ENCODE results near the gene GFPT1.
A peak's percentile ranks its signal among the peaks of the same experiment; 100 is the strongest.
"Not testable (repeated sequence)": the region's sequence is repeated elsewhere in the genome, so short reads cannot be mapped to it uniquely, and the experiment has no call there.

GFPT1 gene

GRCh38 chr2:69386789-69387734 is at the start of gene GFPT1:
Gene GFPT1 (minus strand): TSS chr2:69387227. CDS start chr2:69387071, 156 bp downstream.
- peak; percentile 89 to 92 for DNase-seq (ENCODE audit: low read depth in 2 of 2)

- no peak for DNase-seq (ENCODE audit: low read depth in 2 of 2)
These were observed 49.5 kb upstream of the GFPT1 start for GRCh38 chr2:69436596-69436937.

- DNase-seq (ENCODE audit: low read depth in 2 of 2) = no peak
These were observed 47.7 kb upstream of the GFPT1 start for GRCh38 chr2:69434753-69435152.

- DNase-seq (ENCODE audit: low read depth in 2 of 2) = no peak
These were observed 42.6 kb upstream of the GFPT1 start for GRCh38 chr2:69429491-69430183.

- no peak for DNase-seq (ENCODE audit: low read depth in 2 of 2)
These were observed 42.0 kb upstream of the GFPT1 start for GRCh38 chr2:69428981-69429380.

GRCh38 chr2:69424419-69424818 is 37.4 kb upstream of the GFPT1 start:
- DNase-seq (ENCODE audit: low read depth in 2 of 2) = no peak

- DNase-seq (ENCODE audit: low read depth in 2 of 2) = no peak
These were observed 35.2 kb upstream of the GFPT1 start for GRCh38 chr2:69422198-69422597.

- DNase-seq (ENCODE audit: low read depth in 2 of 2) = not testable (repeated sequence)
These were observed 32.1 kb upstream of the GFPT1 start for GRCh38 chr2:69419111-69419510.

GRCh38 chr2:69416147-69416546 is 29.1 kb upstream of the GFPT1 start:
- no peak for DNase-seq (ENCODE audit: low read depth in 2 of 2)

GRCh38 chr2:69411120-69411519 is 24.1 kb upstream of the GFPT1 start:
- no peak for DNase-seq (ENCODE audit: low read depth in 2 of 2)

- DNase-seq (ENCODE audit: low read depth in 2 of 2) = no peak
These were observed 18.3 kb upstream of the GFPT1 start for GRCh38 chr2:69405306-69405705.

GRCh38 chr2:69400121-69400520 is 13.1 kb upstream of the GFPT1 start:
- DNase-seq (ENCODE audit: low read depth in 2 of 2) = no peak

- no peak for DNase-seq (ENCODE audit: low read depth in 2 of 2)
These were observed 10.2 kb upstream of the GFPT1 start for GRCh38 chr2:69397234-69397633.

GRCh38 chr2:69395866-69396265 is 8.8 kb upstream of the GFPT1 start:
- DNase-seq (ENCODE audit: low read depth in 2 of 2) = no peak

- no peak for DNase-seq (ENCODE audit: low read depth in 2 of 2)
These were observed 6.9 kb upstream of the GFPT1 start for GRCh38 chr2:69393963-69394362.

GRCh38 chr2:69390471-69390870 is 3.4 kb upstream of the GFPT1 start:
- no peak for DNase-seq (ENCODE audit: low read depth in 2 of 2)

GRCh38 chr2:69390001-69390400 is 3.0 kb upstream of the GFPT1 start:
- no peak for DNase-seq (ENCODE audit: low read depth in 2 of 2)

GRCh38 chr2:69389271-69389670 is 2.2 kb upstream of the GFPT1 start:
- DNase-seq (ENCODE audit: low read depth in 2 of 2) = no peak

- no peak for DNase-seq (ENCODE audit: low read depth in 2 of 2)
These were observed 899 bp upstream of the GFPT1 start for GRCh38 chr2:69387770-69388481.

GRCh38 chr2:69386360-69386759 is 667 bp downstream of the GFPT1 start:
- DNase-seq (ENCODE audit: low read depth in 2 of 2) = no peak

- no peak for DNase-seq (ENCODE audit: low read depth in 2 of 2)
These were observed 1.4 kb downstream of the GFPT1 start for GRCh38 chr2:69385443-69386151.

- no peak for DNase-seq (ENCODE audit: low read depth in 2 of 2)
These were observed 2.4 kb downstream of the GFPT1 start for GRCh38 chr2:69384618-69385081.

All from stimulated activated CD4-positive, alpha-beta T cell treated with anti-CD3 and anti-CD28 coated beads, Interleukin-4, amount 100 ng/mL, for 48 hours (primary cell).